Fibroblast of skin of abdomen (primary cell): Measurements from ENCODE around the gene UNC93B1.
A peak's percentile ranks its signal among the peaks of the same experiment; 100 is the strongest.
"Not testable (repeated sequence)": the region's sequence is repeated elsewhere in the genome, so short reads cannot be mapped to it uniquely, and the experiment has no call there.

Source experiments
- DNase-seq: peaks from one replicate; pipeline ENCODE4 v3.0.0-alpha.2; 2013

Gene UNC93B1

DNA sequence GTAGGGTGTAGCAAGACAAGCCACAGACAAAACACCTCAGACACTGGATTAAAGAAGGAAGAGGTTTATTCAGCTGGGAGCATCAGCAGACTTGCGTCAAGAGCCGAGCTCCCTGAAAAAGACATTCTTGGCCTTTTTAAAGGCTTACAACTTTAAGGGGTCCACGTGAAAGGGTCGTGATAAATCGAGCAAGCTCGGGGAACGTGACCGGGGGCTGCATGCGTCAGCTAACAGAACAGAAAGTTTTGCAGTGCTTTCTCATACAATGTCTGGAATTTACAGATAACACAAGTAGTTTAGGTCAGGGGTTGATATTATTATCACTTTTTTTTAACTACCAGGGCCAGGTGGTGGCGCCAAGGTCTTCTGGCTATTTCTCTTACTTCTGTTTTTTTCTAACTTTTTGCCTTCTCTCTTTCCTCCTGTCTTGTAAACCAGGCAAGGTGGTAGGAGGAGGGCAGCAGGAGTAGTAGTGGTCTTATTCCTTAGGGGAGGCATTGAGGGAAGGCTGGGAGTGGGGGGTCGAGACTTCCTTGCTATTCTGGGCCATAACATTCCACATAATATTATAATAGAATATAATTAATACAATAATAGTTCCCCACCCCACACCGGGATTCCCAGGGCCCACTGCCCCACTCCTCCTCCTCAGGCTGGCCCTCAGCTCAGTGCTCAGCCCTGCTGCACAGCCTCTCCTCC lies 5.6 kb upstream of the UNC93B1 start:
- peak; percentile 44 for DNase-seq

DNA sequence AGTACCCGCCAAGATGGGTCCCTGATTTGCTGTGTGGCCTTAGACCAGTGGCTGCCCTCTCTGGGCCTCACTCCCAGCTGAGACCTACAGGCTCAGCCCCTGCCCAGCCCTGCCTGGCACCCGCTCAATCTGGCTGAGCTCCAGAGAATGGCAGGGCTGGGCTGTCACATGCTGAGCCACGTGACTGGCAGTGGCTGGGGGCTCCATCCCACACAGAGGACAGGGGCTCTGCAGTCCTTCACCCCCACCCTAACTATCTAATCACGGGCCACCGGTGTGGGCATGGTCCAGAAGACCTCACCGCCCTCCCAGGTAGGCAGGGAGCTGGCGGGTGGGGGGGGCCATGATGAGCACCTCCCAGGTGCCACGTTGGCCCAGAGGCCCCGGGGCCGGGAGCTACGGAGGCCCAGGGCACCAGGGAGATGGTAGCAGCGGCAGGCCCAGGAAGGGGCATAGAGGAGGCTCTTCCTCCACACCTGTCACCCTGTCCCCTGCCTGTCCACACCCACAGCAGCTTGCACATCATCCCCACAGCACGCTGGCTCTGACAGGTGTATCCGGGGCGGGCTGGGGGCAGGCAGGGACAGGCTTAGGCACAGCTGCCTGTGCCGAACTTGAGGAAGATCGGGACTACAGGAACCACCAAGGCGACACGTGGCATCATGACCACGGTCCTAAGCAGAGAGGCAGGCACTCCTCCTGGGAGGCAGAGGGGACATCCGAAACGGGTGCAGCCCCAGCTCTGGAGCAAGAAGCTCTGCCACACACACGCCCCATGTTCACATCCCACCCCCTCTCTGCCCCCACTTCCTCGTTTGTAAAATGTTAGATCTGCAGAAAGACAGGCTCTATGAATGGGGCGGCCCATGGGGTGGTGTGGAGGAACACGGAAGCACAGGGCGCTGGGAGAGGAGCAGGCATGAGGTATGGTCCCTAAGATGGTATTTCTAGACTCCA lies 4.8 kb upstream of the UNC93B1 start:
- DNase-seq: no peak

DNA sequence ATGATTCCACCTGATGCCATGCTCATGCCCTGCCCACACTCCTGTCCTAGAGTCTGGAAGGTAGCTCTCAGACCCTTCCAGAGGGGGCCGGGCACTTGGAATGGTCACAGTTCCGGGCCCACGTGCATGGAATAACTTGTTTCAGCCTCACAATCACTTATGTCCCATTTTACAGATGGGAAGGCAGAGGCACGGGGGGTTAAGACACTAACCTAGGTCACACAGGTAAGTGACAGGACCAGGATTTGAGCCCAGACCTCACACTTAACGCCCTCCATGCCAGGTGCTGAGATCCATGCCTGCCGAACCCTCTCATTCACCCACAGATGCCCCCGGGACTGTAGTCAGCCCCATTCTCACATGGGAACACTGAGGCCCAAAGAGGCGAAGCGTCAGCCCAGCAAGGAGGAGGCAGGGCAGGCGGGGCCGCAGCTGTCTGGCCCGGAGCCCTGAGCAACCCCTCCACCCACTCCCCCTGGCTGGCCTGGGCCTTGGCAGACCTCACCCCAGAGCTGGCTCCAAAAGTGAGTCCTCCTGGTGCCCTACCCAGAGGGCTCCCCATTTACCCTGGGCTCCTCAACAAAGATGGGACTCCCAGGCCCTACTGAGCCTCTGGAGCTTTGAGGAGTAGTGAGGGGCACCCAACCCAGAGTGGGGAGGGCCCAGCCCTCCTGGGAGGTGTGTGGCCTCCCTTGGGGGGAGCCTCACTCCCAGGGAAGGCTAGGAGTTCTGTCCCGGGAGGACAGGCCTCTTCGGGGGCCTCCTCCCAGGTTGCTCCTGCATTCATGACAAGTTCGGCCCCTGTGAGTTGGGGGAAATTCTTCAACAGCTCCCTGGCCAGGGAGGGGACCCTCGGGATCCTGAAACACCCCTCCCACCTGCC lies 3.8 kb upstream of the UNC93B1 start:
- no peak for DNase-seq

DNA sequence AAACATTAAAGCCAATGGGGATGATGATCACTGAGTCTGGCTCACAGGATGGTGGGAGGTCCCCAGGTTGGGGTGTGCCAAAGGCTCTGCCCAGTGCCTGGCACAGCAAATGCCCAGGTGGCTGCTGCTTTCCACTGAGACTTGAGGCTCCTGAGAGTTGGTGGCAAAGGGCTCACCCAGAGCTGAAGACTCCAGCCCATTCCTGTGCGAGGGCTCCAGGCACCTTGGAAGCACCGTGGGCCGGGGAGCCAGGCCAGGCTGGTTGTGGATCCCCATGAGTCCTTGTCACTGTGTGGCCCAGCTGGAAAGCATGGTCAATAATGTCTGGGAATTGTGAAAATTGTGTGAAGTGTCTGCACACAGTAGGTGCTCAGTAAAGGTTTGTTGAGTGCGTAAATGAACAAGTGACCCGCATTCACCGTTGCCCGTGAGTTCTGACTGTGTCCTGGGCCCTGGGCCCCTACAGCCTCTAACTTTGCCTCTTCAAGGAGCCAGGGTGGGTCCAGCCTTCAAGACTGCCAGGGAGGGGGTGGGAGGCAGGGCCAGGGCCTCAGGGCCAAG lies 2.8 kb upstream of the UNC93B1 start:
- no peak for DNase-seq

DNA sequence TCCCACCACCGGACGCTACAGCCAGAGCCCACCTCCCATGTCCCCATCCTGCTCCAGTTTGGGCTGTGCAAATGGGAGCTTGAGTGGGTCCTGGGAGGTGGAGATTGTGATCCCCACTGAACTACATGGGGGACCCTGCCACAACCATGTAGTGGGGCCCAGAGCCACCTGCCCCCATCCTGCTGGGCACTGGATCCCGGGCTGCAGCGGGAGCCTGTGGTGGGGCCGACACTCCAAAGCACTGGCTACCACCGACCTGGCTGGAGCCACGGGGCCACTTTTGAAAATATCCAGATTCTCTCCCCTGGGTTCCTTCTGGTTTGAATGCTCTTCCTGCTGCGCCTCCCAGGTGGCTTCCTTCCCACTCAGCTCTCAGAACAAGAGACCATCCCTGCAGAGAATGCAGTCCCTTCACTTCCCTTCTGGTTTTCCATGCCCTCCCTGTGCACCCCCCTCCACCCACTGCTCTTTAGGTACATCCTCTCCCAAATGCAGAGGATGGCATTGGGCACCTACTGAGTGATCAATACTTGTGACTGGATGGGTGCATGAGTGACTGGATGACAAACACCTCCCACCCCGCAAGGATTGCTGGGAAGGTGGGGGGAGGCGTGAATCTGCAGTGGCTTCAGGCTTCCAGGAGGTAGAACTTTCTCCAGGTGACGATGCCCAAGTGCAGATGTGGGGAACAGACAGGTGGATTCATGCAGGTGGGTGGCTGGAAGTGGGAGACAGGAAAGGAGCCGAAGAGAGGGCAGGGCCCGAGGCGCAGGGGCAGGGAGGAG lies 846 bp upstream of the UNC93B1 start:
- no peak for DNase-seq

DNA sequence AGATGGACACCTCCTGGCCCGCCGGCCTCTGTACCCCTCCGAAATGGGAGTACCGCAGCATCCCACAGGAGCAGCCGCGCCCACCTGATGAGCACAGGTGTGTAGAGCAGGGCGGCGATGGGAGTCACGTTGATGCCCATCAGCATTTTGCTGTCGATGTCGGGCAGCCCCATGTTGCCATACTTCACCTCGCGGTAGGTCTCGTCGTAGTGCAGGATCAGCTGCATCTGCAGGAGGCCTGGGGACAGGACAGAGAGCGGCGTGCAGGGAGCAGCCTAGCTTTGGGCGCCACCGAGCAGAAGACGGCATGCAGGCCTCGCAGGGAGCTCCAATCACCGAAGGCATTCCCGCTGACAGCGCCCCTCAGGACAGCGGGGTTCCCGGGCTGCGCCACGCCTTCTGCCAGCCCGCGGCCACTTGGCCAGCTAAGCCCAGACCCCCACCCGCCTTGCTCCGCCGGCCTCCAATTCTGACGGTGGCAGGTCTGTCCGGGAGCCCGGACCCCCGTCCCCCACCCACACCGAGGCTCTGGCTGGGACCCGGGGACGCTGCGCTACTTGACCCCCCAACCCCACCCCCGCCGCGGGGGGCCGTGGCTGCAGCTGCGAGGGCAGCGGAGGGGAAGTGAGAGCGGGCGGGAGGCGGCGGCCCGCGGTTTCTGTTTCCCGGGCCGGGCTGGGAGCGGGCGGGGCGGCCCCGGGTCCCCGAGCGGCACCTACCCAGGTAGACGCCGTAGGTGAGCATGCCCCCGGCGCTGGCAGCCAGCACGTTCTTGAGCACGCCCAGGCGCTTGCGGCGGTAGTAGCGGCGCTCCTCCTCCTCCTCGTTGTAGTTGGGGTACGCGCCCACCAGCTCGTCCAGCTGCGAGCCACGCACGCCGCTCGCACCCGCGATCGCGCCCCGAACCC lies 705 bp downstream of the UNC93B1 start:
- DNase-seq: no peak

DNA sequence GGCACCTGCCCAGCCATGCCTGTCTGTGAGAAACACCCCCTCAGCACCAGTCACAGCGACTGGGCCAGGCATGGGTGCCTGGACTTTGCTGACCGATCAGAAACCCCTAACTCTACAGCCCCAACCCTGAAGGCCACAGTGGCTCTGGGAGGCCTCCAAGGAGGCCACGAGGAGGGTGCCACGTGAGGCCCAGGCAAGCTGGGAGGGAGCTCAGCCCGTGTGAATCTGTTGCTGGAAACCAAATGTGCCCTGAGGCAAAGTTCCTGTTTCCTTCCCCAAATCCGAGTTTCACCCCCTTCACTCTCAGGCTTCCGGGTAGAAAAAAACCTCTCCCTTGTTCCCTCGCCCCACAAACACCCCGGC lies 1.3 kb downstream of the UNC93B1 start:
- DNase-seq: no peak

DNA sequence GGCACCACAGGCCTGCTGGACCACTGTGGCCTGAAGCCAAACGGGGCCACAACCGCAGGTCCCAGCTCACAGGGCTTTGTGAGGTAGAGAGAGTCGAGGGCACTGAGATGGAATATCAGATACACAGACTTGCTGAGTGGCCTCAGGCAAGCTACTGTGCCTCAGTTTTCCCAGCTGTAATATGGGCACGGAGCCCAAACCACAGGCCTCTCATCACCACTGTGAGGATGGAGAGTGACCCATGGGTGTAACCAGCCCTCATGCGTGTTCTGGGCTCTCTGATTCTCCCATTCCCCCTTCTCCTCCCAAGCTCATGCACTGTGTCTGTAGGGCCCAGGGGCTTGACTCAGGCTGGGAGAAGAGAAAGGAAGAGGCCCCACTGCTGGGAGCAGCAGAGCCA lies 4.2 kb downstream of the UNC93B1 start:
- no peak for DNase-seq

DNA sequence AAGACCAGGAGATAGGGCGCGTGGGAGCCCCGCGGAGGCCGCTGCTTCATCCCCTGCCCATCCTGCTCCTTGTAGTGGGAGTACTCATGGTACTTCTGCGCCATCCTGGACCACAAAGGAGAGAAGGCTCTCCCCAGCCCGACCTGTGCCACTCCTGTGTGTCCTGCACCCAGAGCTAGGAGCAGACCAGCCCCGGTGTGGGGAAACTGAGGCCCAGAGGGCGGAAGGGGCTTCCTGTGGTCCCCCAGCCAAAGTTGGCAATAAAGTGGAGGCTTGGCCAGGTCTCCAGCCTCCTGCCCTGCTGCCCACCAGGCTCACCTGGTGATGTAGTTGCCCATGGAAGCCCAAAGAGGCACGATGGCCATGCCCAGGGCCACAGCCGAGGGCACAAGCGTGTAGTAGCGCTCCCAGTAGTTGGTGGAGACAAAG lies 4.7 kb downstream of the UNC93B1 start:
- no peak for DNase-seq

DNA sequence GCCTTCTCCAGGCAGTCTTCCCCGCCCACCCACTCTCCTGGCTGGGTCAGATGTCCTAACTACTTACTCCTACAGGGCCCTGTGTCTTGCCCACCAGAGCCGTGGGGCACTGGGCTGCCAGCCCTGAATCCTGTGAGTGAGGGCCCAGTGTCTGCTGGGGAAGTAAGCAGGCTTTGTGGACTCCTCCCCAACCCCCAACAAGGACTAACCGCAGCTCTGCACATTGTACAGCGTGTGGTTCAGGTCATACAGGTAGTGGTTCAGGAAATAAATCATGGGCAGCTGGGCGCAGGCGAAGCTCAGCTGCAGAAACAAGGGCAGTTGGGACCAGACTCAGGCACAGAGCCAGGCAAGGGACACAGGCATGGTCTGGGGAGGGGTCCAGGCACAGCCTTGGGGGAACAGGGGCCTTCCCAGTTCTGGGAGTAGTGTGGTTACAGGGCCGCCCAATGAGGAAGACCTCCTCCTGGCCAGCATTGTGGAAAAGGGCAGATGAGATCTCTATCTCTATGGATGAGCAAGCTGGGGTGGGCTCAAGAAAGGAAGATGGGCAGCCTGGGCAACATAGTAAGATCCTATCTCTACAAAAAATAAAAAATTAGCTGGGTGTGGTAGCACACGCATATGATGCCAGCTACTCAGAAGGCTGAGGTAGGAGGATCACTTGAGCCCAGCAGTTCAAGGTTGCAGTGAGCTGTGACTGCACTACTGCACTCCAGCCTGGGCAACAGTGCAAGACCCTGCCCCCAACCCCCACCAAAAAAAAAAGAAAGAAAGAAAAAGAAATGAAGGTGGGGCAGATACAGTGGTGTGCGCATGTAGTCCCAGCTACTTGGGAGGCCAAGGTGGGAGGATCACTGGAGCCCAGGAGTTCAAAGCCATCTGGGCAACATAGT lies 5.5 kb downstream of the UNC93B1 start:
- DNase-seq: no peak

DNA sequence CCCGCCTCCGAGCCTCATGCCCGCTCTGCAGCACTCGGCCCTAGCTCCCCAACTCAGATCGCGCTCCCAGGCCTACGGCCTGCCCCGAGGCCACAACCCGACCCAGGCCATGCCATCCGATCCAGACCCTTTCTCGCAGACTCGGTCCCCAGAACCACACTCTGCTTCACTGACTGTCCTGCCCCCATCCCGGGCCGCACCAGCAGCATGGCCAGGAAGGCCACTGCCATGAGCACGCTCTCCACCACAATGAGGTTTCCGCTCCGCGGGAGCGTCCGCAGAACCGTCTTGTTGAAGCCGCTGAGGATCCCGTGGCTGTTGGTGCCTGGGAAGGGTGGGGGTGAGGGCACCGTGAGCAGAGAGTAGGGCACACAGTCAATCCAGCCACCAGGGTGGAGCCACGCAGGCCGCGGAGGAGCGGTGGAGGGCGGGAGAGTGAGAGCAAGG lies 6.4 kb downstream of the UNC93B1 start:
- DNase-seq: no peak

DNA sequence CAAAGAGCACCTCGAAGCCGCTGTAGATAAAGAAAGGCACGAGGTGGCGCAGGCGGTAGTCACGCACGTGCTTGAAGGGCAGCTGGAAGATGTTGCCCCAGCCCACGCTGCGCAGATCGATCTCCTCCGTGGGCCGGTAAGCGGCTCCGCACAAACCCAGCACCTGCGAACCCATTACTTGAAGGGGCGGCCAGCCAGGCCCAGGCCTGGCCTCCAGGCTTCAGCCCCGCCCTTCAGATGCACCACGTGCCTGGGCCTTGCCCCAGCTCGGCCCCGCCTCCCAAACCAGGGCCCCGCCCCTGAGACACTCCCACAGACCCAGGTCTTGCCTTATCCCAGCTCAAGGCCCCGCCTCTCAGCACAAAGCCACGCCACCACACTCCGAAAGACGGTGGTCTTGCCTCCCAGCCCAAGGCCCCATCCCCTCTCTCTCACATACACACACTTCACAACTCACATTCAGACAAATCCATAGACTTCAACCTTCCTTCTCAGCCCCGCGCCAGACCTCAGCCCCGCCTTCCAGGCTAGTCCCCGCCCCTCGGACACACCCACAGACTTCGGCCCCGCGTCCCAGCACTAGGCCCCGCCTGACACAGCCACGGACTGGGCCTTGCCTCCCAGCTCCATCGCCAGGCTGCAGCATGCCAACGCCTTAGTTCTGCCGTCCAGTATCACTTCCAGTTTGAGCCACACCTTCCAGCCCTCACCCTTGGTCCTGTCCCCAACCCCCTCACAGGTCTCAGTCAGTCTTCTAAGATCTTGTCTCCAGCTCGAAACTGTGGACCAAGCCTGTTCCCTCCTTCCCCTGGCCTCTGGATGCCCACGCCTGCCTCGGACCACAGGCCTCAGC lies 7.0 kb downstream of the UNC93B1 start:
- DNase-seq: no peak

DNA sequence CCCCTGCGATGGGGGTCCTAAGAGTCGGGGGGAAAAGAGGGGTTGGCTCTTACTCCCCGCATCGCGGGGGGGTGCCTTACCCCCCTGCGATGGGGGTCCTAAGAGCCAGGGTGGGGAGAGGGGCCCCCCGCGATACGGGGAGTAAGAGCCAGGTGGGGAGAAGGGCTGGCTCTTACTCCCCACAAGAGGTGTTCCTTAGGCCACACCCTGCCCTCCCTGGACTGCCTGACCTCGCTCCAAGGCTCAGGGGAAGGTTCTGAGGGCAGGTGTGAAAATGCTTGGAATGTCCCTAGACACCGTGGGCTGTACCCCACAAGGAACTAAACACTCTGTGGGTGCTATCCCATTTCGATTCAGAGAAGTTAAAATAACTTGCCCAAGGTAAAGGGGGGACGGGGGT lies 7.8 kb downstream of the UNC93B1 start:
- DNase-seq: no peak

DNA sequence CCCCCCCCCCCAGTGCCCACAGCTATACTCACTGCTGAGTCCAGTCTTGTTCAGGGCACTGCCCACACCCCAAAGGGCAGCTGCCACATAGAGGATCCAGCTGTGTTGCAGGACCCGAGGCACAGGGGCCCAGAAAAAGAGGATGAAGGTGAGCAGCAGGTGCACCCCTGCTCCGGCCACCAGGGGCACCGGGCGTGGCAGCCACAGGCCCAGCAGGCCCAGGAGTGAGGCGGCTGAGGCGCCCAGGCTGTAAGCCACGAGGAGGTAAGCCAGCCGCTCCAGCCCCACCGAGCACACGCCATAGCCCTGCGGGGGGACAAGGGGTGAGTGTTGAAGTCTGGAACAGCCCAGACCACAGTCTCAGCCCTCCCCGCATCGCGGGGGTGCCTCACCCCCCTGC lies 8.3 kb downstream of the UNC93B1 start:
- DNase-seq: not testable (repeated sequence)

DNA sequence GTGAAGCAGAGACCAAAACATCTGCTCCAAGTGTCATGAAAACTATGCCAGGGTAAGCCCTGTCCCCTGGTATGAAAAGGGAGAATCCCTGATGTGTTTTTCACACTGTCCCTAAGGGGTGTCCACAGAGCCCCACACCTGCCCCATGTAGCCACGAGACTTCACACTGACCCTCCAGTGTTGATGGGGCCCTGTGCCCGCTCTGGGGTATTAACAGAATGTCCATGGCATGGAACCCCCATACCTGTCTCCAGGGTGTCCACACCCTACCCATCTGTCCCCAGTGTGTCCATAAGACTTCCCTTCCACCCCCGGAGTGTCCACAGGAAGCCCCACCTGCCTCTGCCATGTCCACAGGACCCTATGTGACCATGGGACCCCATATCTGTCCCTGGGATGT lies 8.8 kb downstream of the UNC93B1 start:
- DNase-seq: not testable (repeated sequence)

DNA sequence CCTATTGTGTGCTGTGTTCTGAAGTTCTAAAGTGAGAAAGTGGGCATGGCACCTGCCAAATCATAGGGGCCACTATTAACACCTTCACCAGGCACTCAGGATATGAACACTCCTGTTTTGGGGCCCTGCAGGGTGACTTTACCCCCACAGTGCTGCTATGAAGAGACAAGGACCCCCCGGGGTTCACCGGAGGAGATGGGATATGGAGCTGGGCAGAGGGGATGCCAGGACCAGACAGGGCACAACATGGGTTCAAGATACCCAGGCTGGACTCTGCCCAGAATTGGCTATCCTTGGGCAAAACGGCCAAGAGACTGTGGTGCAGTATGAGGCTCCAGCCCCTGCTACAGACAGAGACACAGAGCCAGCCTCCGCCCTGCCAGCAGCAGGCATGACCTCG lies 9.5 kb downstream of the UNC93B1 start:
- not testable (repeated sequence) for DNase-seq

DNA sequence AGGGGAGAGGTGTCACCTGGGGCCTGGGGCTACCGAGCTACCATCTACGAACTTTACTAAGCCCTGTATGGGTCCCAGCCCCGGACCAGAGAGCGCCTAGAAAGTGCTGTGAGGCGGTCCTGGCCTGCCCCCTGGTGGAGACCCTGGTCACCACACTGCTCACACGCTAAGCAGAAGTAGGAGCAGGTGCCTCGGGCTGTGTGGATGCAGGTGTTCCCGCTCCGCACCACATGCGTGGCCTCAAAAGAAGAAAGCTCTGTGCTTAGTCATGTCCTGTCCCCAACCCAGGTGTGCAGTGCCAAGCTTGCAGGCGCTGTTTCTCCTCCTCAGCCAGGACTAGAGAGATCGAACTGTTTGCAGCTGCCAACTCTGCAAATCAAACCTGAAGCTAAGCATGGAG lies 10.1 kb downstream of the UNC93B1 start:
- DNase-seq: not testable (repeated sequence)

DNA sequence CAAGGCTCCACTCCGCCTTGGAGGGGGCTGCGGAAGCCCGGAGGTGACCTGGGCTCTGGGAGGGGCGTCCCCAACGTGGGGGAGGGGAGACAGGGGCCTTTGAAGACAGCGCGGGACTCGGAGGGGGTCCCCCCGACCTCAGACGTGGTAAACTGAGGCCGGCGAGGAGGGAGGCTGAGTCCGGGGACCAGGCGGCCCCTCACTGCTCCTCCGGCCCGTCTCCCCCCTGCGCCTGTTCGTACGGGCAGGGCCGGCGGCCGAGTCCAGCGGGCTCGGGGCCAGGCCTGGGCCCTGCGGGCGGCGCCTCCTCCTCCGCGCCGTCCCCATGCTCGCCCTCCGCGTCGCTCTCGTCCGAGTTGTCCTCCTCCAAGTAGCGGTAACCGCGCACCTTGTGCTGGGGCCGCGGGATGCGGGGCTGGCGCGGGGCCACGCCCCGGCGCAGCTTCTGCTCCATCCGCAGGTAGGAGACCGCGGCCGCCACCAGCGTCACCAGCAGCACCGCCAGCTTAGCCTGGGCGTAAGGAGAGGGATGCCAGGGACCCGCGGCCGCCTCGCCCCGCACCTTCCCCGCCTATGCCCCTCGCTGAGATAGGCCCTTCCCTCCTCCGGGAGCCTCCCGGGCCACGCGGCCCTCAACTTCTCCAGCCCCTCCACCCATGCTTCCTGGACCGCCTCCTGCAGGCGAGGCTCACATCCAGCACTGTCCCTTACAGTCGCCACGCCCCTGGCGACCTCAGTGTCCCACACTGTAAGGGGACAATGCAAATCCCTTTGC lies 12.4 kb downstream of the UNC93B1 start:
- not testable (repeated sequence) for DNase-seq
